HG03066 (cell line): ENCODE data around the gene PTPRU.

Source experiments
- ATAC-seq: cut with Tn5 transposase; IDR thresholded peaks from one replicate; pipeline ENCODE4 v1.9.1; 2021; ENCODE audit warnings: low read depth; ENCODE audit not compliant: unreplicated experiment

PTPRU gene

DNA sequence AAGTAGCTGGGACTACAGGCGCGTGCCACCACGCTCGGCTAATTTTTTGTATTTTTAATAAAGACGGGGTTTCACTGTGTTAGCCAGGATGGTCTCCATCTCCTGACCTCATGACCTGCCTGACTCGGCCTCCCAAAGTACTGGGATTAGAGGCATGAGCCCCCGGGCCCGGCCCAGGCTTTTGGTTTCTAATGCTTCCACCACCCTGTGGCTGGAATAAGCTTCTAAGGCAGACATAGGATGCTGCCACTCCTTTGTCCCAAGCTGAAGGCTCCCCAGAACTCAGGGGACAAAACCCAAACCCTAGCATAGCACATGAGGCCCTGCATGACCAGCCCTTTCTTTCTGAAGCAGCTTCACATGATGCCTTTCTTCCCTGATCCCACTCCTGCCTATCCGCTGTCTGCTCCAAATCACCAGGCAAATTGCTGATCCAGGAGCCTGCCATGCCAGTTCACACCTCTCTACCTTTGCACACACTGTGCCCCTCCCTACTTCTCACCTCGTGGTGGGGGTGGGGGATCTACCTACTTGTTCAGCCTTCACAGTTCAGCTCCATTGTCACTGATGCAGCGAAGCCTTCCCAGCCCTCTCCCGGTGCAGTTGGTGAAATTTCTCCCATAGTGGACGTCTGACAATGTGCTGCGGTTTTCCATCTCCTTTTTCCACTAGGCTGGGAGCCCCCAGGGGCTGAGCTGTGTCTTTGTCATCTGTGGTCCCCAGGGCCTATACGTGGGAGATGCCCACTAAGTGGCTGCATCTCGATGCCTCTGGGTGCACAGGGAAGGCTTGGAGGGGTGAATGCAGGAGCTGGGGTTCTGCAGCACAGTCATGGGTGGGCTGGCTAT is 6.9 kb downstream of the PTPRU start:
- ATAC-seq: no peak

DNA sequence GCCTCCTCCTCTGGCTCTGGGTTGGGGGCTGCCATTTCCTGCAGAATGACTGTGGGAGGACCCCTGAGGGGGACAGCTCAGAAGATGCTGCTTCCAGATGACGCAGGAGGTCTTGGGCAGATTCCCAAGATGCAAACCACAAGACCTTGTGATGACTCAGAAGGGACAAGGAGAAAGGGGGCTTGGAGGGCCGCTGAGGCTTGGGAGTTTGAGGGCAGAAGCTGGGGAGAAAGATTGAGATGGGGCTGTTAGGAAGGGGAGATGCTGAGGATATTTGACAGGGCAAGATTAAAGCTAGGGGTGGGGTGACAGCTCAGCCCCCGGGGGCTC is 7.5 kb downstream of the PTPRU start:
- ATAC-seq: no peak

- no peak for ATAC-seq
Observed at GRCh38 chr1:29245261-29245660, 8.9 kb downstream of the PTPRU start.

DNA sequence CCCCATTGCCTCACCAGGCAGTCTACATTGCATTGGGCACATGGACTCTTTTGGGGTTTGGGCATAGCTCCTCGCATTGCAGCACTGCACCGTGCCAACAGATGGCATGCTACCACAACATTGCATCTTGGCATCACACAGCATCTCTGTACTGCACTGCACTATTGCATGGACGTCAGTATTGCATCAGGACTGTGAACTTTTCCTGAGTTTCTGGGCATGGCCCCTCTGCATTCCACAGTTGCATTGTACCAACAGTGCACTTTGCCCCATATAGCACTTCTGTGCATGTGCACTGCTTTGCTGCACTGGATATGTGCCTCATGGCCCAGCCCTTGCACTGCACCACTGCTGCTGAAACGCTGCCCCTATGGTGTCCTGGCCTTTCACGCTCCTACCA is 9.6 kb downstream of the PTPRU start:
- no peak for ATAC-seq

DNA sequence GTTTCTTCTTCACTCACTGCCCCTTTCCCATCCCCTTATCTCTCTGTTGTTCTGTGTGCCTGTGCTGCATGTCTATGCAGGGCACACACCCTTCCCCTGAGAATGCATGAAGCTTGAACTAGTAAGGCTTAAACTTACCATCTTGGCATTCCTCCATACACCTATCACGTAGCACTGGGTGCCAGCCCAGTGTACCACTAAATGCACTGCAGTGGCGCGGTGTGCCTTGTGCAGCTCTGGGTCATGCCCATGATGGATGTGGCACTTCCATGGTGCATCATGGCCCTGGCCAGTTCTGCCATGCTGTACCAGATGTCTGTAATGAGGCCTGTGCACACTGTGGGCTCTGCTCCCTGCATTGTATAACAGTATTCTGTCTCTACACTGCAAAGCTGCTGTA is 10.7 kb downstream of the PTPRU start:
- ATAC-seq: no peak

DNA sequence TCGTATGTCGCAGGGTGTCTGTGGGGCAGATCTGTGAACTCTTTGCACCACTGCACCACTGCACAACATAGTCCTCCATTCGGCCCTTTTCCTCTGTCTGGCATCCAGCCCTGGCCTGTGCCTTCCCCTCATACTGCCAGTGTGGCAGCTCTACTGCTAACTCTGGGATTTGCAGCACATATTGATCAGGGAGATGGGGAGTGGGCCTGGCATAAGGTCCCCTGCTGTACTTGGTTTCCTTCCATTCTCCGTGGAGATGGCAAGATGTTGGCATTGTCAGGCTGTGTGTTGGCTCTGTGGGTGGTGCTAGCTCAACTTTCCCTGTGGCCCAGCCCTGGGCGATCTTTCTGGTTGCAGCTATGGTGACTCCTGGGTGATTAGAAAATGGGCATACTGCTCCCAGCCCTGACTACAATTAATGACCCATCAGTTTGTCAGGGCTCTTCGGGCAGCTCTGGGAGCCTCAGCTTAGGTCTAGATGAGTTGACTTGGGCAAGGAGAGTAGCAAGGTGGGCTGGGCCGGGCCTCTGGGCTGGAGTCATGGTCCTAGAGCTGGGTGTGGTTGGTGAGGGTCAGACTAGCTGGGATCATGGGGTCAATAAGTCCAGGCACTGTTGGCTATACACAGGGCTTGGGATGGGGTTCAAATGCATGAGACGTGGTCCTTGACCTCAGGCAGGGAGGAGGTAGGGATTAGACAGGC is 11.4 kb downstream of the PTPRU start:
- no peak for ATAC-seq

GRCh38 chr1:29248409-29248808 is 12.1 kb downstream of the PTPRU start:
- no peak for ATAC-seq

DNA sequence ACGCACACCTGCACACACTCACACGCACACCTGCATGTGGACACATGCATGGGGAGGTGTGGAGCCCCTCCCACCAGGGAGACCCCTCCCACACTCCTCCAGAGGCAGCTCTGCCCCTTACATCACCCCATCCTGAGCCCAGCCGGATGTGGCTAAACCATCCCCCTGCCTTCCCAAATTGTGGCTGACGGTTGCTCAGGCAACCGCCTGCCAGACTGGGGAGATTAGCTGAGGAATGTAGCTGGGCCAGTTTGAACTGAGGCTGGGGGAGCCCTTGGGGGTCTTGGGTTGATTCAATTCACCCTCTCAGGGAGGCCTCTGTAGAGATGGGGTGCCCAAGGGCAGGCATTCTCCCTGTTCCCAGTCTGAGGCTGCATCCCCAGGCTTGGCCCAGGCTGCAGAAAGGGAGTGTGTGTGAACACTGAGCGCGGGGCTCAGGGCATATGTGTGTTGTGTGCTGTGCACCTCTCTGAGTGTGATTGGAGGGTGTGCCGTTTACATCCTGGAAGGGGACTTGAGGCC is 12.9 kb downstream of the PTPRU start:
- no peak for ATAC-seq

GRCh38 chr1:29249951-29250581 is 13.7 kb downstream of the PTPRU start:
- ATAC-seq: no peak

GRCh38 chr1:29251164-29252124 is 15.1 kb downstream of the PTPRU start:
- no peak for ATAC-seq

DNA sequence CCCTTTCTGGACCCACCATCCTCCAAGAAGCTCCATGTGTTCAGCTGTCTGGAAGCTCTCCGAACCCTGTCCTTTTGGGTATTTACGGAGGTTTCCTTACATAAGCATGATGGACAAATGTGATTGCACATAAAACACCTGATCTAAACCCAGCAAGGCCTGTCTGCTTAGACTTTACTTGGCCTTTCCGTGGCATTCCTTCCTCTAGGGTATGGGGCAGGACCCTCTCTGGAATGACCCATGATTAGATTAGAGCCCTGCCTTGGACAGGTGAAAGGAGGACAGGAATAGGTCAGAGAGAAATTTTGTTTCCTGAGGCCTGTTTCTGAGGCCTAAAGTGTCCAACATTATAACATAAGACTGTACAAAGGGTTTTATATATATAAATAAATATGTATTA is 16.9 kb downstream of the PTPRU start:
- ATAC-seq: no peak

DNA sequence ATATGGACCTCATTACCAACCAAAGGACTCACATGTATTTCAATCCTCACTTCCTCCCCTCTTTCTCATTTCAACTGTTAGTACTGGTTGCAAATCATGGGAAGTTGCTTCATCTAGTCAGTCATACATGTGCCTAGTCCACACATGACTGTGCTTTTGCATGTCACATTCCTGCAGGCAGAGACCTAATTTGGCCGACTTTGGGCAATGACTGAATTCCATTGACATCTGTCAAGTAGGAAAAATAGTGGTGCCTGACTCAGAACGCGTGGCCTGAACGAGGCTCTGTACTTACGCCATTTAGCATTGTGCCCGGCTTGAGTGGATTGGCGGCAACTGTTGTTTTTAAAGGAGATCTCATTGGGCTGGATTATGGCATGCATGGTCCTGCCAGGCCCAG is 18.0 kb downstream of the PTPRU start:
- no peak for ATAC-seq

DNA sequence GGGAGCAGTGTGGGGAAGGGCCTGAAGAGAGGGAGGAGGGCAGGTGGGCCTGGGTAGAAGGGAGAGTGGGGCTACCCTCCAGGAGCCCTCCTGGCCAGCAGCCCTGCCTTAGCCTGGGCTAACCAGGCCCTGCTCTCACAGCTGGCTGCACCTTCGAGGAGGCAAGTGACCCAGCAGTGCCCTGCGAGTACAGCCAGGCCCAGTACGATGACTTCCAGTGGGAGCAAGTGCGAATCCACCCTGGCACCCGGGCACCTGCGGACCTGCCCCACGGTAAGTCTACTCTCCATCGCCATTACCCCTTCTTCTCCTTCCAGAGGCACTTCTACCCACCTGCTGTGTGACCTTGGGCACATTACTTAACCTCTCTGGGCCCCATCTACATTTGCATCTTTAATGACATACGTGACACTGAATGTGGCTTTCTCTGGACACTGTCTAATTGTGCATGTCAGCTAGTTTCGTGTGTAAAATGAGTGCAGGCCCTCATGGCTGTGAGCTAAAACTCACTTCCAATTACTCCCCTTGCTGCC is 18.9 kb downstream of the PTPRU start:
- ATAC-seq: no peak

GRCh38 chr1:29256394-29256793 is 20.1 kb downstream of the PTPRU start:
- ATAC-seq: no peak

GRCh38 chr1:29256979-29257804 is 20.9 kb downstream of the PTPRU start:
- no peak for ATAC-seq

- no peak for ATAC-seq
Observed at GRCh38 chr1:29258189-29258975, 22.1 kb downstream of the PTPRU start.

DNA sequence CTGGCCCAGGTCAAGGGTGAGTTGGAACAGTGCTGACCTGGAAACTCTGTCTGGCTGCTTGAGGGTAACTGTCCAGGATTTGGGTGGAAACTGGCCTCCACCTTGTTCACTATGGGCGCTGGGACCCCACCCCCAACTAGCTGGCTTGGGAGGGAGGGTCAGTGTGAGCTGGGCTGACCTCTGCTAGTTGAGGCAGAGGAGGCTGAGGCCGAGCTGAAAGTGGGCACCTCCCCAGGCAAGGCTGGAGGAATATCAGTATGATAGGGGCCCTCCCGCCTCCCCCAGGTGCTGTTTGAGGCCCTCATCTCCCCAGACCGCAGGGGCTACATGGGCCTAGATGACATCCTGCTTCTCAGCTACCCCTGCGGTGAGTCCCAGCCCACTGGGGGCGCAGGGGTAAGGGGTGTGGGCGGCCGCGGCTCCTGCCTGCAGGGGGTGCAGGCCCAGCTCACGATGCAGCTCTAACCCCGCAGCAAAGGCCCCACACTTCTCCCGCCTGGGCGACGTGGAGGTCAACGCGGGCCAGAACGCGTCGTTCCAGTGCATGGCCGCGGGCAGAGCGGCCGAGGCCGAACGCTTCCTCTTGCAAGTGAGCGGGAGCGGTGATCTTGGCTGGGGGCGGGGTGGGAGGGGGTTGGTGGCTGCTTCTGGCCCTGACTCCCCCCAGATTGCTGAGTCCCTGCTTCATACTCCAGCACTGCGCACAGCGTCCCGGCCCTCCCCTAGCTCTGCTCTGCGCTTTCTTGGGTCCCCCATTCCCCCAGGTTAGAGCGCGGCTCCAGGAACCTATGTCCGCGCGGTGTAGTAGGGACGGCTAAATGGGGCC is 22.9 kb downstream of the PTPRU start:
- ATAC-seq: no peak
